ENCODE results near the gene TPT1.

TPT1 gene

DNA sequence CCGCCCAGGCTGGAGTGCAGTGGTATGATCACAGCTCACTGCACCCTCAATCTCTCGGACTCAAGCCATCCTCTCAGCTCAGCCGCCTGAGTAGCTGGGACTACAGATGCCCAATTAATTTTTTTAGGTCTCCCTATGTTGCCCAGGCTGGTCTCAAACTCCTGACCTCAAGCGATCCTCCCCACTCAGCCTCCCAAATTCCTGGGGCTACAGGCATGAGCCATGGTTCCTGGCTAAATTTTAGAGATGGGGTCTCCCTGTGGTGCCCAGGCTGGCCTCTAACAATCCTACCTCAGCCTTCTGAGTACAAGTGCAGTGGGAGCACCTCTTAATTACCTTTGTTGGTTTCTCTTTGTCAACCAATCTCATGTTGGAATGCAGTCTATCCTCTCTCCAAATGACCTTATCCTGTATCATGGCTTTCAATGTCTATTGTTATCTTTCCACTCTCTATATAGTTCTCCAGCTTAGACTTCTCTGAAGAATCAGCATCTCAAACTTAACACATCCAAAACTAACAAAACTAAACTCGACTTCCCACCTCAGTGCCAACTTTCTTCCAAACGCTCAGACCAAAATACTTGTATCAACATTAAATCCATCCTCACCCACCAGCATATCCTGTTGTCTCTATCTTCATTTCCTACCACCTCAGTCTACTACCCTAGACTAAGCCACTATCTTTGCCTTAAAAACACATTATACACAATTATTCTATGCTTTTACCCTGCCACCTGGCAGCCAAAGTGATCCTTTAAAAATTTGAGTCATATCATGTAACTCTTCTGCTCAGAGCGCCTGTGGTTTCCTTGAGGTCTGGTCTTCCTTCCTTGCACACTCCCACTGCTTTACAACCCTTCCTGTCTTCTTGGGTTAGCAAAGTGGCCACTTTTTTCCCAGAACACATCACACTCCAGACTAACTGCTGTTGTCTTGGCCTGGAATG, 6.7 kb downstream of the TPT1 start:
- DNase-seq (ENCODE audit: low read depth) = peak; percentile 25

DNA sequence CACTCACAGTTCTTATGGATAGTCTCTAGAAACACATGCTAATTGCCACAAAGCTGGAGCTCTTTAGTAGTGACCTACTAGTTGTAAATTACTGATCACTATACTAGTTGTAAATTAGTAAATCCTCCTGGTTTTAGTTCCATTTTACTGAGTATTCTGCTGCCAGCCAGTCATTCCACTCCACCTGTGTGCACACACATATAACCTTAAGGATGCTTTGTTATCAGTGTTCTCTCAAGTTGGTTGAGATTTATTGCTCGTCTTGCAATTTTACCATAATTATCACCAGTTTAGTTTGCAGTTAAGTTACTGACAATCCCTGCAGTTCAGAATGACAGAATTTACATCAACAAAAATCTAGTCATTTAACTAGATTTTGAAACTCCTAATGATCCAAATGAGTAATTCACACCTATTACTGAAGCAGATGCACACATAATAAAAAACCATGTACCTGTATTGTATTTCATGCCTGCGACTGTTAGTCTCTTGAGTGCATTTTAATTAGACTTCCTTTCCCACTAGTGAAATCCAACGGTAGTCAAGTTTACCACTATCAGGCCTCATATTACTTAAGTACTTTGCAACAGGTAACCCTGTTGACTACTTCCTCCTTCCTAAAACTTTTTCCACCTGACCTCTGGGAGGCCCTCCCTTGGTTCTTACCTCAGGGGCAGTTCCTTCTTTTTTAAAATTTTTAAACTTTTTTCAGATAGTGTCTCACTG, 7.6 kb downstream of the TPT1 start:
- no peak for DNase-seq (ENCODE audit: low read depth)

DNA sequence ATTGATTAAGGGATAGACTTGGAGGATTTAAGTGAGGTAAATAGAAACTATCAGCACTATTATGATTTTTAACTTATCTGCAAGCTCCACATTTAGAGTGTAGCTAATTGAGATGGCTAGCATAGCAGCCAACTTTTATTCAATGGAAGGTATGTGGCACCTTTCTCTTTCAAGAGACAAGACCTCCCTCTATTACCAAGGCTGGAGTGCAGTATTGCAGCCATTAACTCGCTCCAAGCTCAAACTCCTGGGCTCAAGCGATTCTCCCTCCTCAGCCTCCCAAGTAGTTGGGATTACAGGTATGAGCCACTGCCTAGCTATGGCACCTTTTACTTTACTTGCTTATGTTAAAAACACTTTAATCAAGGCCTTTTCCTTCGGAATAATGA, 8.2 kb downstream of the TPT1 start:
- DNase-seq (ENCODE audit: low read depth) = no peak

DNA sequence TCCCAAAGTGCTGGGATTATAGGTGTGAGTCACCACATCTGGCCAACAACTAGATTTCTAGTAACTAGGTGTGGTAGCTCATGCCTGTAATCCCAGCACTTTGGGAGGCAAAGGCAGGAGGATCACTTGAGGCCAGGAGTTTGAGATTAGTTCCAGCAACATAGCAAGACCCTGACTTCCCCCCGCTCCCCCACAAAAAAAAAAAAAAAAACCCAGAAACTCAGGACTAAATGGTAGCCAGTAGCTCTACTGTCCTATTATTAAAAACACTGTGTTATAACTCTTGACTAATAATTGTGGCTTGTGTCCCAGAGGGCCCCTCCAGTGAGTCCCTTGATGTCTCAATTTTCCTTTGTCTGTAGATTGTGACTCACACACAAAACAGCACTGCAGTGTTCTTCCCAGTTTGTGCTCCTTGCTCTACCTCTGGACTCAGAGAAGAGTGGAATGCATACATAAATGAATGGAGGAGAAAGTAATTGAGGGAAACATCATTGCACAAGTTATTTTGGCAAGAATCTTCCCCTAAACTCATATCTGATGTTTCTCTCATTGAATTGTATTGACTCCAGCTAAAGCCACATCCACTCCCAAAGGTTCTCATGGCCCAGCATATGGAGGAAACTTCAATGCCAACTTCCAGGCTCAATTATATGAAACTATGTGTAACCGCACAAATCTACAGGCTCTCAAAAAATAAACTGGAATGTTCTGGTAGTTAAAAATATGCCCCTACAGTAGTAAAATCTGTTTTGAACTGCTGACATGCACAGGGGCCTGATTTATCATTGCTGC, 8.8 kb downstream of the TPT1 start:
- no peak for DNase-seq (ENCODE audit: low read depth)

DNA sequence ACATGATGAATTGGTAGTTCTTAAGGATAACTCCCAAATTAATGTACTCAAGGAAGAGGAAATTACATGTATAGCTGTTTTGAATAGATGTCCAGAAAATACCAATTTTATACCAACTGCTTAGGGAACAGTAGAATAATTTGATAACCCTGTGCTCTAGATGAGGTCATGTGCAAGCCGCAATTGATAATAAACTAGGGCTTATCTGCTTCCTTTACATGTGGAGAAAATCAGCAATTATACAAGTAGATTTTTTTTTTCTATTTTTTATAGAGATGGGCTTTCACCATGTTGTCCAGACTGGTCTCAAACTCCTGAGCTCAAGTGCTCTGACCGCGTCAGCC, 9.3 kb downstream of the TPT1 start:
- no peak for DNase-seq (ENCODE audit: low read depth)

DNA sequence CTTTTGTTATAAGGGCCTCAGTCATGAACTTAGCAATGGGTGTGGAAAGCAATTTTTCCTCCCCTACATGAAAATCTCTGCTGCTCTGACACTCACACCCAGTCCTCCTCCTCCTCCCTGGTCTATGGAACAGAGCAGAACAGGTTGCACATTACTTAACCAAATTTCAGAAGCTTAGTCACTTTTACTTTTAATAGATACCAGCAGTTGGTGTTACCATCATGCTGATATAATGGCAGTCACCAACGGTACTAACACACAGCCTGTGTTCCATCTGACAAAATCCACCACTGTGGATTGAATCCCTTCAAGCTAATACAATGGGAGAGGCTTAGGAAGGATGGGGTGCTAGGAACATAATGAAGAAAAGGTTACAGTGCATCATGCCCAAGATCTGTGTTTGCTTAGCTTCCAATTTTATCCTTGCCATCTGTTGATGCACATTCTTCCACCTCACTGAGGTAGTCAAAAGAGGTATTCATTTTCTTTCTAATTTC, 9.8 kb downstream of the TPT1 start:
- DNase-seq (ENCODE audit: low read depth) = no peak

DNA sequence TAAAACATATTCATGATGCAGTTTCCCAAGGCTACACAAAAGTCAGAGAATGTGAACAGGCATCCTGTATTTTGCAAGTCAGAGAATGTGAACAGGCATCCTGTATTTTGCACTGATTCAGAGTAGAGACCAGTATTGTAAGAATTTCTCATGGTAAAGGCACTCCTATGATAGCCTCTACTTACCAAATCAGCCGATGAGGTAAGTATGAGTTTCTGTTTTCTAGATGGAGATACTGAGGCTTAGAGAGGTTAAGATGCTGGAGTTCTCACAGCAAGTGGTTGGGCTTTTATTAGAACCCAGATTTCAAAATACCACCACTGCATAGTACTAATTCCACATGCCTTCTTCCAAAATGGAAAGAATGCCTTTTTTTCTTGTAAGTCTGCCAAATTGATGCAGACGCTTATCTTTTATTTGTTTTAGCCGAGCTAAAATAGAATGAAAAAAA, 12.3 kb downstream of the TPT1 start:
- no peak for DNase-seq (ENCODE audit: low read depth)

DNA sequence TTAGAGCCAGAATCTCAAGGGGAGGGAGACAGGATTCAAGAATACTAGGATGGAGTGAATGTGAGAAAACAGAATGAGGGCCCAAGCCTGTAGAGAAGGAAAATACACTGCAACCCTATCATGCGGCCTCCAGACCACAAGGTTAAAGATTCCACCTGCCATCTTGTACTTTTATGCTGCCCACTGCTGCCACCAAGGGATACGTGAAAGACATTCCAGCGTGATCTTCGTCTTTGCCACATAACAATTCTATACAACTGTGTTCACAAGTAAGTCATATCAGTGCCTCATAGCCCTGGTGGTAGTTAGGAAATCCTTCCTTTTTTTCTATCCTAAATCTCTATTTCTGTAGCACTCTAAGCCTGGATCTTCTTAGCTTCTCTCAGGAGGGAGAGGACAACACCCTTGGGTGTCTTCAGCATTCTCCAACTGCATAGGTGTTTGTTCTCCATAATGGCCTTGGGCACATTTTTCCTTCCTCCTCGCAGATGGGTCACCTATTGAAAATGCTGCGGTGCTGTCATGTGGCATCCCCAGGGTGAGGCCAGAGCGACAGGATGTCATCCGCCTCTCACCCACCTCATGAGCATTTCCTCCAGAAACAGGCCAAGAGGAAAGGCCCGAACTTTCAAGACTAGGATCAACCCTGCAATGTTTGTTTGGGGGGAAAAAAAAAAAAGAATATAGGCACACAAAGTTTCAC, 13.6 kb downstream of the TPT1 start:
- DNase-seq (ENCODE audit: low read depth) = no peak

DNA sequence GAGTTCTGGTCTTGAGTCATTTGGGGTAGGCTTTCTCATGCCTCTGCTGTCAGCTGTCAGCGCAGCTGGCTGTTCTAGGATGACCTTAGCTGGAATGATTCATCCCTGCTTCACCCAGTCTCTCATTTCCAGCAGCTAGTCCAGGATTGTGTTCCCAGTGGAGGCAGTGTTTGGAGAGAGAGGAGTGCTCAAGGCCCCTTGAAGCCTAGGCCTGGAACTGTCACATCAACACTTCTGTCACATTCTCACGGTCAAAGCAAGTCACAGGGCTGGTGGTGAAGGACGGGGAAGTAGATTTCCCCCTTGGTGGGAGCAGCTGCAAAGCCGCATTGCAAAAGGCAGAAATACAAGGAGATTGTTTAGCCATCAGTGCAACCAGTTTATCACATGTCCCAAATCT, 15.2 kb downstream of the TPT1 start:
- no peak for DNase-seq (ENCODE audit: low read depth)

DNA sequence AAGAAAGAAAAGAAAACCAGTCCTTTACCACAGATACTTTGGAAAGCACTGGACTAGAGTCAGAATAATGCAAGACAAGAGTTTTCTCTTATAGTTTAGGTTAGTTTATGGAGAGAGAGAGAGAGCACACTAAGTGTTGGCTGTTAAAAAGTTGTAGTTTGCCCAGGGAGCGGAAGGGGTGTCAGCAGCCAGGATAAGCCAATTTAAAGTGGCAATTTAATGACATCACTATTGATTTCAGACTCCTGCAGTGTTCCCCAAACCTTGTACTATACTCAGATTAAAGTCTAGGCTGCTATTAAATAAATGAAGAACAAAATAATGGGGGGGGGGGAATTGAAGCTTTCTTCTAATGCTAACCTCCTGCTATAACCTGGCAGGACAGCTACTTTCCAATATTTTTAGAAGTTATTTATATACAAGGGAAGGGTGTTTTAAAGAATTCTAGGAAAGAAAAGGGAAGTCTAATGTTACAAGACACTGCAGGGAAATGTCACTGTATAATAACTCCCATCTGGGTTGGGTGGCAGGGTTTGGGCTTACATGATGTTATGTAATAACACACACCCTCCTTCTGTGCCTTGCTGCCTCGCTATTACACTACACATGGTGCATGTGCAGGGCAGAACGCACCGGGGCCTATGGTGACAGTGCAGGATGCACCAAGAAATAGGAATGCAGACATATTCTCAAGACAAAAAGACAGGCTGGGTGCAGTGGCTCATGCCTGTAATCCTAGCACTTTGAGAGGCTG, 19.9 kb downstream of the TPT1 start:
- DNase-seq (ENCODE audit: low read depth) = no peak

DNA sequence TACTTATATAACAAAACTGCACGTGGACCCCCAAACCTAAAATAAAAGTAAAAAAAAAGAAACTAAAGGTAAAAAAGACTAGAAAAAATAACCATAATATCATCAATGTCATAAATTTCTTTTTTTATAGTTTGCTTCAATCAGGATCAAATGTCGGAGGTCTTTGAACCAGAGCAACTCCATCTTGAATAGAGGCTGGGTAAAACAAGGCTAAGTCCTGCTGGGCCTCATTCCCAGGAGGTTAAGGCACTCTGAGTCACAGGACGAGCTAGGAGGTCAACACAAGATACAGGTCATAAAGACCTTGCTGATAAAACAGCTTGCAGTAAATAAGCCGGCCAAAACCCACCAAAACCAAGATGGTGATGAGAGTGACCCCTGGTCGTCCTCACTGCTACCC, 24.0 kb downstream of the TPT1 start:
- no peak for DNase-seq (ENCODE audit: low read depth)

DNA sequence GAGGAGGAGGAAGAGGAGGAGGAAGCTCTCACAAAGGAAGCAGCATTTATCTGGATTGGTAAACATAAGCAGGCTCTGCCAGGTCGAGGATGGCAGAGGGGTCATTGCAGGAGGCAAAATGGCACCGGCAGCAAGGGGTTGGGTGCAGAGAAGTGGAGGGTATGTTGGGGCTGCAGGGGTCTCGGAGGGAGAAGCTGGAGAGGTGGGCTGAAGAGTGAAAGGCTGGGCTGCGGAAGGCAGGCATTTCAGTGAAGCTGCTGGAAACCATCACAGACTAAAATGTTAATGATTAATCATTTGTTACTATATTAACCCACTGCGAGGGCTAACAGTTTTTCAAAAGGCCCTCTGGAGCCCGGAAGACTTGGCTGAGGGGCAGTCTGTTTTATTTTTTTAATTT, 24.6 kb downstream of the TPT1 start:
- DNase-seq (ENCODE audit: low read depth) = no peak

DNA sequence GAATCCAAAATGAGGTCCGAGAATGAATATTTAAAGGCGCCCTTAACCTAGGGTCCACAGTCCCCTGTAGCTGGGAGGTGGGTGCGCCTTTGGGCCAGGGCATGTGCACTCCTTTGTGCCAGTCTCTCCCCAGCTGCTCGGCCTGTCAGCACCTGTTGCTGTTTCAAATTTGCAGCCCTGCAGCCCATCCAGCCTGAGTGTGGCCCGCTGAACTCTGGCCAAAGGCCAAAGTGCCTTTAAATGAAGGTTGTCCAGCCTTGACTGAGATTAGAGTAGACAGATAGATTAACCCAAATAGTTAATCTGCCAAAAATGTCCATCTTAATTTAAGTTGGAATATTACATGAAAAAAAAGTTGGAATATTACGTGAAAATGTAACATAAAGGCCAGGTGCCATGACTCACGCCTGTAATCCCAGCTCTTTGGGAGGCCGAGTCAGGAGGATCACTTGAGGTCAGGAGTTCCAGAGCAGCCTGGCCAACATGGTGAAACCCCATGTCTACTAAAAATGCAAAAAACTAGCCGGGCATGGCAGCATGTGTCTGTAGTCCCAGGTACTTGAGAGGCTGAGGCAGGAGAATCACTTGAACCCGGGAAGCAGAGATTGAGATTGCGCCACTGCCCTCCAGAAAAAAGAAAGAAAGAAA, 25.3 kb downstream of the TPT1 start:
- DNase-seq (ENCODE audit: low read depth) = no peak

DNA sequence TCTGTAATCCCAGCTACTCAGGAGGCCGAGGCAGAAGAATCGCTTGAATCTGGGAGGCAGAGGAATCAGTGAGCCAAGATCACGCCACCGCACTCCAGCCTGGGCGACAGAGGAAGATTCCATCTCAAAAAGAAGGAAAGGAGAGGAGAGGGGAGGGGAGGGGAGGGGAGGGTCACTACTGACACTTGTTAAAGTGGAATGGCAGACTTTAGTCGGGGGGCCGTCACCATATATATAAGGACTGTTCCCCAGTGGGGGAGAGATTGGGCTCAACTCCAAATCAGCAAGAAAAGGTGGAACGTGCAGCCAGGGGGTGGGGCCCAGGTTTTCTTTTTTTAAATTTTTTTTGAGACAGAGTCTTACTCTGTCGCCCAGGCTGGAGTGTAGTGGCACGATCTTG, 26.2 kb downstream of the TPT1 start:
- no peak for DNase-seq (ENCODE audit: low read depth)

DNA sequence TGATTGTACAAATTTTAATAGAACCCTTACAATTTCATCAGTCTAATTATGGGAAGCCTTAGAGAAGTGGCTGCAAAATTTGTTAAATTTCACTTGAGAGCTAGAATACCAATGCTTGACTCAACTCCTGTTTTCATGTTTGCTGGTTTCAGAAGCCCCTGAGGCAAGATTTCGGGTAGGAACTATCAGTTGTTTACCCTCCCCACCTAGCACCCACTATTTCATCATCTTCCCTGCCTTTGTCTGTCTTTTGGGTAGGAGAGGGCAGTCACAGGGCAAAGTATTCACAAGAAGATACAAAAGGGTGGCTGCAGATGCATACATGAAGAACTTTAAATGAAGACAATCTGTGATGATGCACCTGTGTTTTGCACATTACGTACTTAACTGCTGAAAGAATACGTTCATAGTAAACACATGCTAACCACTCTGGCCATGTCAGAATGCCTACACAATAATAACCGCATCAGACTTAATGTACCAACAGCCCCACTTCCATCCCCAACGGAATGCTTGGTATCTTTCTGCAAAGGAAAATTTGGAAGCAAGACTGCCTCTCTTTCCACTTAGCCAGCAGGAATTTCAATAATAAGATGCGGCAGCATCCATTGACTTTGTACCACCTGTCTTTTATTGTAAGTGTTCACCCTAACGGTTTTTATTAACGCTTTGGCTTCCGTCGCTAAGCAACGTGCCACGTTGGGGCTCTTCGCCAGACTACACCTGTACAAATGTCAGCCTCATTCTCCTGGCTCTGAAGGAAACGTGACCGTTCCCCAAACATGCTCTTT, 30.4 kb downstream of the TPT1 start:
- no peak for DNase-seq (ENCODE audit: low read depth)

DNA sequence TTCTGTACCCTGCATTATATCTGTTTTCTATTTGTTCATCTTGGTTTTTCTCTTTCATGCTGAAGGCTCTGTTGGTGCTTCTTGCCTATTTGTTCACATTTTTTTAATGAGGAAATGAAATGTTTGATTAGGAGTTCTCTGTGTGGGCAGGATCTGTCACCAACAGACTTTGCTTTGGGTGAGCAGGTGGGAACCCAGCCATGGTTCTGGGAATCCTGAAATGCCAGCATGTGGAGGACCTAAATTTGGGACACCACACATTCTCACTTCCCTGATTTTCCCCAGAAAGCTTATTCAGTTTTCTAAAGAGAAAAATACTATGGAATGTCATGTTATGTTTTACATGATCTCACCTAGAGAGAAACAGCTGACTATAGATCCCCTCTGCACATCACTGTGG, 34.0 kb downstream of the TPT1 start:
- DNase-seq (ENCODE audit: low read depth) = no peak

DNA sequence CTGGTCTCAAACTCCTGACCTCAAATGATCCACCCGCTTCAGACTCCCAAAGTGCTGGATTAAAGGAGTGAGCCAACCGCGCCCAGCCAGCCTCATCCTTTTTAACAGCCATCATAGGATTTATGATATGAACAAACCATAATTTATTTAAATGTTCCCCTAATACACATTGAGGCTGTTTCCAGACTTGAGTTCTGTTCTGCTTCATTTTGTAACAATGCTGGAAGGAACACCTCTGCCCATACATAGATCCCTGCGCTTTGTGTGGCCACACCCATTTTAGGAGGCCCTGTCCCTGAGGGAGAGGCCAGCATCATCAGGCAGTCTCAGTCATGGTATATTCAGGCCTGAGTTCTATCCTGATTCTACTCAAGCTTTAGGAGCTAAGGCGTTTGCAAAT, 35.9 kb downstream of the TPT1 start:
- no peak for DNase-seq (ENCODE audit: low read depth)

DNA sequence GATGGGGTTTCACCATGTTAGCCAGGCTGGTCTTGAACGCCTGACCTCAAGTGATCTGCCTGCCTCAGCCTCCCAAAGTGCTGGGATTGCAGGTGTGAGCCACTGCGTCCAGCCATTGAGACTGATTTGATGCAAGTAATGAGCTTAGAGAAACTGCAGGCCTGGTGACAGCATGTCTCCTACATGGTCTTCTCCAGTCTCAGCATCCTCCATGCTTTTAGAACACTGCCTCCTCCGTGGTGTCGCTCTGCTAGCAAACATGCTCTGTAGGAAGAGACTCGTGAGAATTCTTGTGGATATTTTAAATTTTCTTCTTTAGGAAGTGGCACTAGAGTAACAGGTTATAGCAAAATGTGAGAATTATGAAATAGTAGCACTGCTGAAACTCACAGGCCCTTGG, 37.1 kb downstream of the TPT1 start:
- DNase-seq (ENCODE audit: low read depth) = no peak

DNA sequence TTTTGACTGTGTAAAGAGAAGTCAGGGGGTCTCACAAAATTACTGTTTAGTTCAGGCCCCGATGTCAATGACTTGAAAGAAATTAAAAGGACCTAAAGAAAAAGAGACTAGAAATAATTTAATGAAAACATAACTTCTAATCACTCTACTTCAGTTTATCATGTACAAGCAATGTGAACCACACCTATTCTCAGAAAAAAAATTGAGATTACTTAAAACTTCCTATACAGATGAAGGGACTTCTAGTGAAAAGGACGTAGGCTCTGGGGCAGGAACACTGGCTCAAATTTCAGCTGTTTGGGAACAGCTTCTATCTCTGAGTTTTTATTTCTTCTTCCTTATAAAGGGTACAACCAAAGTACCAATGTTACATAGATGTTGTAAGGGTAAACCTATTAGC, 38.0 kb downstream of the TPT1 start:
- DNase-seq (ENCODE audit: low read depth) = no peak

DNA sequence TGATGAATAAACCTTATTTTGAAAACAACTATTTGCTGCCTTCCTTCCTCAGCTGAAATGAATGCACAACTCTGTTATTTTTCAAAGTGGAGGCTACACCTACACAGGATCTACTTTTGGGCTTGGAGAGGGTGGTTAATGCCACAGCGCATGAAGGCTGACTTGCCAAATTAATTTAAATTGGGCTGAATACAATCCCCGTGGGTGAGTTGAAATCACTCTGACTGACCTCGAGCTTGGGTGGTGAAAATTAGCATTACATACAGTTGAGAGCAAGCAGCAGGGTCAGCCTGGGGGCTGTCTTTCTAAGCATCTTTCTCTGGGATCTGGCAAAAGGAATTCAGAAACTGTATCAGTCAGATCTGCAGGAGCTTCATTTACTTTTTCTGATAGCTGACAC, 38.5 kb downstream of the TPT1 start:
- no peak for DNase-seq (ENCODE audit: low read depth)

Measured in stimulated activated CD4-positive, alpha-beta T cell treated with anti-CD3 and anti-CD28 coated beads, Interleukin-2, amount 100 ng/mL, for 4 hours (primary cell).